NB4 (cell line): Measurements from ENCODE around the gene LMO3.
A peak's percentile ranks its signal among the peaks of the same experiment; 100 is the strongest.

ENCODE experiments used
- DNase-seq: peaks from one replicate; pipeline ENCODE4 v3.0.0; 2010; ENCODE audit warnings: low read depth
- H3K4me3 ChIP-seq: one replicate; pipeline ENCODE4 v1.5.1; 2011; ENCODE audit warnings: mild to moderate bottlenecking, low read depth, low read length, moderate library complexity
- CTCF ChIP-seq: IDR thresholded peaks from one replicate; pipeline ENCODE4 v1.5.1; 2012; ENCODE audit warnings: low read depth, low read length
- MYC ChIP-seq: IDR thresholded peaks from 2 replicates; pipeline ENCODE4 v1.6.1; 2011; ENCODE audit warnings: low read depth, low read length
- POLR2A ChIP-seq: IDR thresholded peaks from 2 replicates; pipeline ENCODE4 v1.6.1; 2011; ENCODE audit warnings: mild to moderate bottlenecking; ENCODE audit not compliant: insufficient read length; ENCODE audit errors: extremely low read depth
- TF ChIP-seq, protein P1 (sequence below): IDR thresholded peaks from 2 replicates; pipeline ENCODE4 v1.6.1; 2011; ENCODE audit warnings: low read depth, low read length

LMO3 gene

DNA sequence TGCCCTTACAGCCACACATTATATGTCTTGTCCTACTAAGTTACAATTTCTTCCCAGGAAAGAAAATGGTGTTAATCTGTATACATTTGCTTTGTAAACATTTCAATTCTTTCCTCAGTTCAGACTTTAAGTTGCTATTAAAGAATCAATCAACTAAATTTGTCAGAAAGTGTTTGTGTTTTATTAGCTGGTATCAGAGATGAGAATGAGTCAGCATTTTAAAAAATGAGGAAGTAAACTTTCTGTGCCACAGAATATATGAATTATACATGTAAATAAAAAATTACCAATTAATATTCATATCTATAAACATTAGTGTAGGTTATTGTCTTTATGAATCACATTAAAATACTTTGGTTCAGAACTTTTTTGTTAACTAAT, 82.0 kb downstream of the LMO3 start:
- no peak for DNase-seq
- no peak overlapping the region for H3K4me3 ChIP-seq
- no peak for TF ChIP-seq CTCF
- TF ChIP-seq MYC: no peak
- TF ChIP-seq POLR2A: no peak
- TF ChIP-seq, protein P1, sequence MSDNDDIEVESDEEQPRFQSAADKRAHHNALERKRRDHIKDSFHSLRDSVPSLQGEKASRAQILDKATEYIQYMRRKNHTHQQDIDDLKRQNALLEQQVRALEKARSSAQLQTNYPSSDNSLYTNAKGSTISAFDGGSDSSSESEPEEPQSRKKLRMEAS: no peak

- no peak for DNase-seq
- no peak for TF ChIP-seq POLR2A
- no peak for TF ChIP-seq CTCF
- no peak for TF ChIP-seq MYC
- TF ChIP-seq, protein P1: no peak
- no peak overlapping the region for H3K4me3 ChIP-seq
These were observed 82.5 kb downstream of the LMO3 start for GRCh38 chr12:16523284-16523950.

- DNase-seq: peak; percentile 16
- H3K4me3 ChIP-seq: no peak overlapping the region
These were observed 85.6 kb downstream of the LMO3 start for GRCh38 chr12:16520328-16520727.

DNA sequence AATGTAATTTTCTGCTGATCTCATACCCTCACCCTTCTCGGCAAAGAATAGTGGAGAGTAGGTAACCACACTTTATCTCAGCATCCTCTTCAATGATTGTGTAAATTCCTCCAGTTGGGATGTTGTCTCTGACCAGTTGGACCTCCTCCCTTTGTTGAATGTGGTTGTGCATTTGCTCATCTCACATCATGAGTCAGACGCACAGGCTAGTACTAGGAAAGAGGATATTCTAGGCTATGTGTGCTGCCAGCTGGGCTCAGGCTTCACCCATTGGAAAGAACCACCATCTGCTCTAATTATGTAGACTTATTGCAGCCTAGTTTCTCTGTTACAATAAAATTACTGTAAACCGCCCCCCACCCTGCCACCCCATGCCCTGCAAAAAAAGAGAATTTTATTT, 90.3 kb downstream of the LMO3 start:
- H3K4me3 ChIP-seq: no peak overlapping the region
- DNase-seq: peak; percentile 0
- TF ChIP-seq POLR2A (no peak), CTCF (no peak)

More at GRCh38 chr12:16520328-16520727, 85.6 kb downstream of the LMO3 start:
- no peak for TF ChIP-seq CTCF

GRCh38 chr12:16513231-16513630, 92.7 kb downstream of the LMO3 start:
- H3K4me3 ChIP-seq: no peak overlapping the region
- DNase-seq: no peak
- TF ChIP-seq POLR2A: no peak
- TF ChIP-seq MYC: no peak
- TF ChIP-seq, protein P1: no peak
- TF ChIP-seq CTCF: no peak

- H3K4me3 ChIP-seq: no peak overlapping the region
- TF ChIP-seq MYC: no peak
- DNase-seq: no peak
These were observed 96.6 kb downstream of the LMO3 start for GRCh38 chr12:16509411-16509810.

GRCh38 chr12:16506394-16506793, 99.6 kb downstream of the LMO3 start:
- DNase-seq: no peak
- TF ChIP-seq, protein P1: no peak
- TF ChIP-seq CTCF (no peak), POLR2A (no peak), MYC (no peak)

More at GRCh38 chr12:16506394-16506793, 99.6 kb downstream of the LMO3 start:
- H3K4me3 ChIP-seq: no peak overlapping the region
